Activated effector memory CD4-positive, alpha-beta T cell treated with Interleukin-2 at 50 U/mL for 16 hours (primary cell): ENCODE results near the gene GAPDHS.

Source experiments
- DNase-seq: peaks from one replicate; pipeline ENCODE4 v3.0.0-alpha.2; 2020

GAPDHS gene

GRCh38 chr19:35558400-35559280 lies 25.4 kb downstream of the GAPDHS start:
- DNase-seq = no peak

DNA sequence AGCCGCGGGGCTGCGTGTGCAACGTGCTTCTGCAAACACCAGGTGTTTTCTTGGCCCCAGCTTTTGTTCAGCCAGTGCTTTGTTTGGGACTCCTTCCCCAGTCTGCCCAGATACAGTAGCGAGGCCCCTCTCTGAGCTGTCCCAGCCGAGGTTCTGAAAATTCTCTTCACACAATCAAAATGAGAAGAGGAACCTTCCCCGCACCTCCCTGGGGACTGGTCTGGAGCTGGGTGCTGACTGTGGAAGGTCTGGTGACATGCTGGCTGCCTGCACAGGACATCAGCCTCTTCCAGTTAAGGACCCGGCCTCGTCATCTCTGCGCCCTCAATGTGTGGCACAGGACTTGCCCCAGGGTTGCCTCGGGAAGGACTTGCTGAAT lies 26.0 kb downstream of the GAPDHS start:
- no peak for DNase-seq

DNA sequence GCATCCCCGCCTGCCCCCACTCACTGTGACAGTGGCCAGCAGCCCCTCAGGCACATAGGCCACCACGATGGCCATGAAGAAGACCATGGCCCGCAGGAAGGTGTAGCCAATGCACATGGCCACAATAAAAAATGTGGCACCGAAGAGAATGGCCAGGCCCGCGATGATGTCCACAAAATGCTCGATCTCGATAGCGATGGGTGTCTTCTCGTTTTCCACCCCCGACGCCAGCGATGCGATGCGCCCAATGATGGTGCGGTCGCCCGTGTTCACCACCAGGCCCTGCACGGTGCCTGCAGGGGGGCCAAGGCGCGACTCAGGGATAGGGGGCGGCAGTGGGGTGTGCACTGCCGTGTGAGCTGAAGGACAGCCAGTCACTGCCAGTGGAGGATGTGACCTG lies 26.5 kb downstream of the GAPDHS start:
- no peak for DNase-seq

- DNase-seq = no peak
Observed at GRCh38 chr19:35560271-35560670, 27.0 kb downstream of the GAPDHS start.

DNA sequence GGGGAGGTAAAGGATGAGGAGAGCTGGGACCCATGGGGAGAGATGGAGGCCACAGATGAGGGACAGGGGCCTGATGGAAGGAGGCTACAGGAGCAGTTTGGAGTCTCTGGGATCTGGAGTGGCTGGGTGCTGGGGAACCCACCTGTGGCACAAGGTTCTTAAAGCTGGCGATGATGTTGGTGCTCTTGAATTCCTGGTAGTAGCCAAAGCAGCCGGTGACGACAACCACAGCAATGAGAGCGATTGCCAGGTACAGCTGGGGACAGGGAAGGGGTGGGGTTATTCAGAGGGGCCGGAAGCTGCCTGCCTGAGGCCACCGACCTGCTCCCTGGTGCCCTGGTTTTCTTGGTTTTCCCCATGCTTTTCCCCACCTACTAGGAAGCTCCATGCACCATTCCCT lies 27.4 kb downstream of the GAPDHS start:
- no peak for DNase-seq

DNA sequence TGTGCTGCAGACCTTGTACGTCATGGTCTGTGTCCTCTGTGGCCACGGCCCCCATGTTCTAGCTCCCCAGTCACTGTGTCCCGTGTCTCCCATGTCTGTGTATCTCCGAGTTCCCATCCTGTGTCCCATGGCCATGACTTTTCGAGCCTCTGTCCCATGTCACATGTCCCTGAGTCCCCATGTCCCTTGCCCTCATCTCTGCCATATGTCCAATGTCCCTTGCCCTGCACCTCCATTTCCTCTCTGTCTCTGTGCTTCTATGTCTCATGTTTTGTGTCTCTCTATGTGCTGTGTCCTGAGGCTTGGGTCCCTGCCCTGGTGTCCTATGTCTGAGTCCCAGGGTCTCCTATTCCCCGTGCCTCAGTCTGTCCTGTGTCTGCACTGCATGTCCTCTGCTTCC lies 28.2 kb downstream of the GAPDHS start:
- no peak for DNase-seq

- DNase-seq = no peak
Observed at GRCh38 chr19:35562336-35562735, 29.1 kb downstream of the GAPDHS start.

GRCh38 chr19:35562776-35563175 lies 29.5 kb downstream of the GAPDHS start:
- DNase-seq = no peak

DNA sequence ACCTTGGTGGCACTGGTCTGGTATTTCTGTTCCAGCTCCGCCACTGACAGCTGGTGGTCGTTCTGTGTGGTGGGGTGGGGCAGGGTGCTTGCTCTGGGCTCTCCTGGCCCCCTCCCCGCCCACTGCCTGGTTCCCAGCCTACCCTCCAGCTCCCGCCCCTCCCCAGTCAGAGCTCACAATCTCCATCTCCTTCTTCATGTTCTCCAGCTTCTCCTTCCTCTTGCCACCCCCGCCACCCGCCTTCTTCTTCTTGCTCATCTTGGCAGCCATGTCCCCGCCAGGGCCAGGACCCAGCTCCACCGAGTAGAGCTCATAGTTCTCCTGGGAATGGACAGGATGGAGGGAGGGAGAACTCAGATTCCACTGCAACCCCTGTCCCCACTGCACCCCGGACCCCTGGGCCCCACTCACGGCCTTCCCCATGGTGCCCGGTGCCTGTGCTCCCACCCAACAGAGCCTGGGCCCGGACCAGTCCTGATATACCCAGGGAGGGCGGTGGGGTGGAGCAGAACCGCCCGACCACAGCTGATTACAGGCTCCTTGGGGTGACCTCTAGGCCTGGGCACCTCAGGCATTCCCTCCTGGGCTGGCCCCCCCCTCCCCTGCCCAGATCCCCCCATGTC lies 30.1 kb downstream of the GAPDHS start, which contains the start of gene ATP4A:
Gene ATP4A, minus strand, starts transcription at position 452 of the 623 bp plus-strand sequence. Its CDS starts 29 bp downstream, at position 423.
- no peak for DNase-seq

- no peak for DNase-seq
Observed at GRCh38 chr19:35565016-35565856, 32.0 kb downstream of the GAPDHS start.

- DNase-seq = no peak
Observed at GRCh38 chr19:35566738-35567137, 33.5 kb downstream of the GAPDHS start.

DNA sequence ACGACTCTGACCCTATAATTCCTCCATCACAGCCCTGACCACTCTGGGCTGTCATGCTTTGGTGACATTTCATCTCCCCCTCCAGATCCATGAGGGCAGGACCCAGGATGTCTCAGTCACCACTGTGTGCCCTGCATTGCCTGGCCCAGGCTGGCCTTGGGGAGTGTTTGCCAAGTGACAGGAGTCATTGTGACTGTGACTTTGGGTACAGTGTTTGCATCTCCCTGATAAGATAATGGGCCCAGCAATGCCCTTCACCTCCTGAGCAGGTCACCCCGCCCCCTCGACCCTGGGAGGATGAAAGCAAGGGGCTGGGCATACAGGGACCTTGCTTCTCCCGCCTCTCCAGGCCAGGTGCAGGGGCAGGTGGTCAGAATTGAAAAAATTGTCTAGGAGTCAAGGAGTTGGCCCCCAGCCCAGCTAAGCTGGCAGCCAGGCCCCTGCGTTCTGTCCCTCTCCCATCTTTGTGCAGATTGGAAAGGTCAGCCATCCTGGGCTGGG lies 36.1 kb downstream of the GAPDHS start:
- no peak for DNase-seq

GRCh38 chr19:35571406-35571965 lies 38.2 kb downstream of the GAPDHS start:
- no peak for DNase-seq

GRCh38 chr19:35577918-35578317 lies 44.7 kb downstream of the GAPDHS start:
- DNase-seq = no peak

GRCh38 chr19:35578707-35579106 lies 45.5 kb downstream of the GAPDHS start:
- no peak for DNase-seq

DNA sequence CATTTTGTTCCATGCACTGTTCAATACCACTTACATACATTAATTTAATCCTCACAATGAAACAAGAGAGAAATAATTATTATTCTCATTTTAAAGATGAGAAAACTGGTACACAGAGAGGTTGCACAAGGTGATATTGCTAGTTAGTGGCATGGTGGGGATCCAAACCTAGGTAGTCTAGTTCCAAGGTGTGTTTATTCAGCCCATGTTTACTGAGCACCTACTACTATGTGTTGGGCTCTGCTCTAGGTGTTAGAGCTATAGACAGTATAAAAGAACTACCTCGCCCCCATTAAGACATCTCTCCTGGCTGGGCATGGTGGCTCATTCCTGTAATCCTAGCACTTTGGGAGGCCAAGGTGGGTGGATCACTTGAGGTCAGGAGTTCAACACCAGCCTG lies 49.5 kb downstream of the GAPDHS start:
- DNase-seq = no peak

DNA sequence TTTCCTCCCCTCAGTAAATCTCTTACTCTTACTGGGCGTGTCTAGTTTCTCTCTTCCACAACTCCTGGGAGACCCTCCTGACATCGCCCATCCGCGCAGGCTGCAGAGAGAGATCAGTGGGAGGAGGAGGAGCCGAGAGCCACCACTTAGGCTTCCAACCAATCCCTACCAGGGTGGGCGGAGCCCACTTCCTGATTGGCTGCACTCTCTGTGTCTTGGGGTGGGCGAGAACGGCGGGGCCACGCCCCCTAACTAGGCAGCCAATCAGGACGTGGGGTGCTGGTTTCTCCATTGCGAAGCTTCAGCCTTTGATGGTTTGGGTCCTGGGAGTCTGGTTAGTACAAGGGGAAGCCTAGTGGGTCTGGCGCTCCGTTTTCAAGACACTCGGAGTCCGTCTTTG lies 52.6 kb downstream of the GAPDHS start, which contains the start of gene PMIS2:
Gene PMIS2, plus strand, starts transcription at position 326 of the 400 bp plus-strand sequence. CDS start 87 bp downstream, outside the sequence.
- DNase-seq = no peak

- DNase-seq = no peak
Observed at GRCh38 chr19:35587321-35587720, 54.1 kb downstream of the GAPDHS start.

- no peak for DNase-seq
Observed at GRCh38 chr19:35590875-35591274, 57.6 kb downstream of the GAPDHS start.

- DNase-seq = no peak
Observed at GRCh38 chr19:35592226-35592625, 59.0 kb downstream of the GAPDHS start.
